HEK293 (cell line): Measurements from ENCODE around the gene FOXRED2.

Experiments used
- CTCF ChIA-PET: fragments of 350-600 bp; formaldehyde crosslinking; extraction: SDS; loops from one replicate; lab custom pipeline; 2021; ENCODE audit warnings: antibody characterized with exemption; lab: Yijun Ruan, JAX
- POLR2A ChIA-PET: fragments of 300-600 bp; formaldehyde crosslinking; extraction: SDS; loops from one replicate; lab custom pipeline; 2020; ENCODE audit warnings: antibody characterized with exemption, inconsistent platforms; lab: Yijun Ruan, JAX
- H3K27ac ChIP-seq: fragments of 200-500 bp; sonication (Bioruptor generic); 2 replicates; pipeline ENCODE4 v1.5.1; 2014; ENCODE audit warnings: low read depth, low read length, control low read depth, inconsistent platforms; ENCODE audit errors: extremely low read depth
- H3K36me3 ChIP-seq, 2 experiments: fragments of 200-500 bp in 1 of 2; sonication (Bioruptor generic) in 1 of 2; 1 replicate in 1 of 2; 2 replicates in 1 of 2; pipeline ENCODE4 v1.5.1; 2014 to 2017; ENCODE audit warnings: inconsistent platforms in 2 of 2, low read length in 2 of 2; ENCODE audit not compliant: control insufficient read depth in 2 of 2, insufficient read depth in 1 of 2
- H3K4me1 ChIP-seq: fragments of 200-500 bp; sonication (Bioruptor generic); 2 replicates; pipeline ENCODE4 v1.5.1; 2014; ENCODE audit warnings: mild to moderate bottlenecking, low read length, inconsistent platforms; ENCODE audit not compliant: control insufficient read depth, insufficient read depth
- H3K4me3 ChIP-seq: 2 replicates; pipeline ENCODE4 v1.5.1; 2011; ENCODE audit warnings: low read depth, mild to moderate bottlenecking, control low read depth, low read length, moderate library complexity
- H3K9me3 ChIP-seq: fragments of 200-500 bp; sonication (Bioruptor generic); 2 replicates; pipeline ENCODE4 v1.5.1; 2014; ENCODE audit warnings: low read depth, low read length, inconsistent platforms; ENCODE audit not compliant: control insufficient read depth, insufficient read depth
- BCL11B ChIP-seq: fragments of 450-650 bp; formaldehyde crosslinking; IDR thresholded peaks from 2 replicates; pipeline ENCODE4 v1.5.1; 2016; ENCODE audit warnings: low read depth, missing biosample characterization, missing genetic modification characterization
- EGR2 ChIP-seq: fragments of 450-650 bp; formaldehyde crosslinking; IDR thresholded peaks from 2 replicates; pipeline ENCODE4 v1.5.1; 2016; ENCODE audit warnings: low read depth, missing biosample characterization, missing genetic modification characterization
- GLI2 ChIP-seq: fragments of 450-650 bp; formaldehyde crosslinking; IDR thresholded peaks from 2 replicates; pipeline ENCODE4; 2017; ENCODE audit warnings: missing biosample characterization, missing genetic modification characterization, low read depth, borderline replicate concordance
- GLIS1 ChIP-seq: fragments of 450-650 bp; formaldehyde crosslinking; IDR thresholded peaks from 2 replicates; pipeline ENCODE4 v1.5.1; 2016; ENCODE audit warnings: missing biosample characterization, missing genetic modification characterization
- HOXC10 ChIP-seq: sonication (generic); formaldehyde crosslinking; IDR thresholded peaks from 2 replicates; pipeline ENCODE4 v1.8.1; 2023; ENCODE audit warnings: mild to moderate bottlenecking, missing genetic modification reagents
- IKZF3 ChIP-seq: fragments of 450-650 bp; IDR thresholded peaks from 2 replicates; pipeline ENCODE4 v1.5.0; 2018; ENCODE audit warnings: missing biosample characterization, mild to moderate bottlenecking, missing genetic modification characterization, moderate library complexity
- INSM2 ChIP-seq: fragments of 450-650 bp; formaldehyde crosslinking; IDR thresholded peaks from 2 replicates; pipeline ENCODE4 v1.5.1; 2016; ENCODE audit warnings: missing biosample characterization, missing genetic modification characterization
- KLF16 ChIP-seq: fragments of 450-650 bp; formaldehyde crosslinking; IDR thresholded peaks from 2 replicates; pipeline ENCODE4 v1.5.1; 2017; ENCODE audit warnings: missing biosample characterization, missing genetic modification characterization
- KLF7 ChIP-seq: fragments of 450-650 bp; formaldehyde crosslinking; IDR thresholded peaks from 2 replicates; pipeline ENCODE4 v1.5.1; 2016; ENCODE audit warnings: missing biosample characterization, missing genetic modification characterization, borderline replicate concordance
- PRDM1 ChIP-seq: fragments of 450-650 bp; formaldehyde crosslinking; IDR thresholded peaks from 2 replicates; pipeline ENCODE4; 2016; ENCODE audit warnings: missing biosample characterization, missing genetic modification characterization
- SCRT2 ChIP-seq: fragments of 450-650 bp; formaldehyde crosslinking; IDR thresholded peaks from 2 replicates; pipeline ENCODE4 v1.5.1; 2016; ENCODE audit warnings: missing biosample characterization, missing genetic modification characterization
- ZBTB1 ChIP-seq: fragments of 450-650 bp; formaldehyde crosslinking; IDR thresholded peaks from 2 replicates; pipeline ENCODE4 v1.5.1; 2016; ENCODE audit warnings: missing biosample characterization, missing genetic modification characterization
- ZFP37 ChIP-seq: fragments of 450-650 bp; formaldehyde crosslinking; IDR thresholded peaks from 2 replicates; pipeline ENCODE4 v1.5.1; 2016; ENCODE audit warnings: missing biosample characterization, missing genetic modification characterization
- ZIC2 ChIP-seq: fragments of 450-650 bp; formaldehyde crosslinking; IDR thresholded peaks from 2 replicates; pipeline ENCODE4 v1.5.1; 2016; ENCODE audit warnings: missing biosample characterization, missing genetic modification characterization
- ZNF2 ChIP-seq: fragments of 450-650 bp; formaldehyde crosslinking; IDR thresholded peaks from 2 replicates; pipeline ENCODE4 v1.5.1; 2016; ENCODE audit warnings: missing biosample characterization, missing genetic modification characterization
- ZNF214 ChIP-seq: fragments of 450-650 bp; formaldehyde crosslinking; IDR thresholded peaks from 2 replicates; pipeline ENCODE4 v1.5.1; 2017; ENCODE audit warnings: missing biosample characterization, mild to moderate bottlenecking, missing genetic modification characterization, borderline replicate concordance
- ZNF292 ChIP-seq: fragments of 450-650 bp; formaldehyde crosslinking; IDR thresholded peaks from 2 replicates; pipeline ENCODE4 v1.5.1; 2016; ENCODE audit warnings: low read depth, missing biosample characterization, missing genetic modification characterization, borderline replicate concordance
- ZNF341 ChIP-seq: fragments of 450-650 bp; formaldehyde crosslinking; IDR thresholded peaks from 2 replicates; pipeline ENCODE4; 2016; ENCODE audit warnings: low read depth, missing biosample characterization, missing genetic modification characterization
- ZNF366 ChIP-seq: fragments of 450-650 bp; formaldehyde crosslinking; conservative IDR thresholded peaks from 2 replicates; pipeline ENCODE4 v1.5.1; 2016; ENCODE audit warnings: missing biosample characterization, missing genetic modification characterization
- ZNF423 ChIP-seq: fragments of 450-650 bp; formaldehyde crosslinking; IDR thresholded peaks from 2 replicates; pipeline ENCODE4 v1.5.1; 2016; ENCODE audit warnings: missing biosample characterization, missing genetic modification characterization
- ZNF501 ChIP-seq: fragments of 450-650 bp; formaldehyde crosslinking; IDR thresholded peaks from 2 replicates; pipeline ENCODE4 v1.5.1; 2016; ENCODE audit warnings: missing biosample characterization, missing genetic modification characterization
- ZNF514 ChIP-seq: fragments of 450-650 bp; formaldehyde crosslinking; IDR thresholded peaks from 2 replicates; pipeline ENCODE4 v1.5.1; 2016; ENCODE audit warnings: missing biosample characterization, missing genetic modification characterization
- ZNF548 ChIP-seq: fragments of 450-650 bp; formaldehyde crosslinking; IDR thresholded peaks from 2 replicates; pipeline ENCODE4 v1.5.1; 2016; ENCODE audit warnings: missing biosample characterization, missing genetic modification characterization
- ZNF558 ChIP-seq: fragments of 450-650 bp; formaldehyde crosslinking; IDR thresholded peaks from 2 replicates; pipeline ENCODE4 v1.5.1; 2016; ENCODE audit warnings: missing biosample characterization, missing genetic modification characterization
- ZNF571 ChIP-seq: fragments of 450-650 bp; formaldehyde crosslinking; IDR thresholded peaks from 2 replicates; pipeline ENCODE4 v1.5.0; 2017; ENCODE audit warnings: missing biosample characterization, missing genetic modification characterization
- ZNF704 ChIP-seq: fragments of 450-650 bp; formaldehyde crosslinking; IDR thresholded peaks from 2 replicates; pipeline ENCODE4 v1.5.1; 2016; ENCODE audit warnings: missing biosample characterization, missing genetic modification characterization
- ZNF747 ChIP-seq: fragments of 450-650 bp; formaldehyde crosslinking; IDR thresholded peaks from 2 replicates; pipeline ENCODE4 v1.5.1; 2016; ENCODE audit warnings: missing biosample characterization, missing genetic modification characterization
- ZNF777 ChIP-seq: fragments of 450-650 bp; formaldehyde crosslinking; IDR thresholded peaks from 2 replicates; pipeline ENCODE4 v1.5.1; 2017; ENCODE audit warnings: missing biosample characterization, missing genetic modification characterization, borderline replicate concordance
- ZSCAN23 ChIP-seq: fragments of 450-650 bp; formaldehyde crosslinking; IDR thresholded peaks from 2 replicates; pipeline ENCODE4 v1.5.1; 2016; ENCODE audit warnings: missing biosample characterization, missing genetic modification characterization

FOXRED2 gene

GRCh38 chr22:36506637-36507517, at the start of gene FOXRED2 (continued):
- TF ChIP-seq IKZF3 (peak; percentile 77), PRDM1 (tag by site-specific recombination) (no peak), ZFP37 (no peak), HOXC10 (CRISPR knock-in tag) (peak; percentile 91; the same call in 1 of the 2 replicates)

GRCh38 chr22:36554098-36554497, 47.3 kb upstream of the FOXRED2 start:
- Histone ChIP-seq H3K4me1 (no peaks in the 10 kb centered on the region), H3K4me3 (no peak overlapping the region)
- CTCF ChIA-PET, result interaction anchor here (3.0 kb wide), 1 partner anchor 9 kb away, joined by 13 read pairs; no protein-coding TSS in a partner anchor
- POLR2A ChIA-PET, result interaction anchor here (0.7 kb wide), 1 partner anchor 72 kb away, joined by 3 read pairs; no protein-coding TSS in a partner anchor
- TF ChIP-seq ZNF341 (tag by site-specific recombination) (0 out of 2 replicates have a peak, but pooled peaks have one; percentile 11), ZNF423 (tag by site-specific recombination) (no peak), ZIC2 (tag by site-specific recombination) (0 out of 2 replicates have a peak, but pooled peaks have one; percentile 48), ZNF501 (no peak), ZSCAN23 (tag by site-specific recombination) (no peak), ZNF571 (tag by site-specific recombination) (no peak), ZBTB1 (tag by site-specific recombination) (no peak), ZNF214 (tag by site-specific recombination) (no peak), ZNF292 (tag by site-specific recombination) (no peak), KLF16 (no peak), HOXC10 (CRISPR knock-in tag) (no peak)
- TF ChIP-seq, all 188 proteins: peak for 2
- no peaks in the 10 kb centered on the region for H3K9me3 ChIP-seq
- H3K27ac ChIP-seq, result no peak overlapping the region
- H3K36me3 ChIP-seq, result no peaks in the 10 kb centered on the region

GRCh38 chr22:36552289-36552688, 45.4 kb upstream of the FOXRED2 start:
- CTCF ChIA-PET, result interaction anchor here (0.7 to 3.1 kb wide), 4 partner anchors 9 to 889 kb away, joined by 3 to 18 read pairs (median 4); no protein-coding TSS in a partner anchor
- H3K9me3 ChIP-seq, result no peaks in the 10 kb centered on the region
- TF ChIP-seq GLIS1 (tag by site-specific recombination) (no peak), EGR2 (tag by site-specific recombination) (no peak), BCL11B (tag by site-specific recombination) (no peak), ZNF747 (no peak), ZNF548 (tag by site-specific recombination) (no peak), ZNF2 (no peak), INSM2 (no peak), ZNF341 (tag by site-specific recombination) (no peak), ZNF514 (no peak), ZNF366 (tag by site-specific recombination) (no peak), ZNF501 (no peak), ZNF704 (tag by site-specific recombination) (no peak), ZNF777 (tag by site-specific recombination) (no peak), ZNF558 (tag by site-specific recombination) (no peak), KLF7 (tag by site-specific recombination) (no peak), KLF16 (no peak), SCRT2 (no peak), GLI2 (no peak)
- TF ChIP-seq, all 188 proteins: peak for 0
- Histone ChIP-seq H3K27ac (no peak overlapping the region), H3K36me3 (no peaks in the 10 kb centered on the region), H3K4me3 (no peak overlapping the region), H3K4me1 (no peaks in the 10 kb centered on the region)
- POLR2A ChIA-PET, result interaction anchor here (1.3 kb wide), 1 partner anchor 224 kb away, joined by 3 read pairs; the partner anchor contains the start of gene IFT27
